A549 treated with GW870086 at 1 μM for 4 hours (cell line): ENCODE results near the gene MAIP1. TPM values are rescaled to one million over a fixed set of nuclear protein-coding genes. Genes with fewer than 3 reads are reported as not detected.

Experiments used
- total RNA-seq: library from RNA; stranded (reverse); fragments of 200-300 nt; extraction: Qiagen RNA extraction; gene quantifications from 5 replicates; pipeline ENCODE4 v1.2.3, GENCODE V29; 2022; ENCODE audit warnings: low read depth

MAIP1 gene, protein sequence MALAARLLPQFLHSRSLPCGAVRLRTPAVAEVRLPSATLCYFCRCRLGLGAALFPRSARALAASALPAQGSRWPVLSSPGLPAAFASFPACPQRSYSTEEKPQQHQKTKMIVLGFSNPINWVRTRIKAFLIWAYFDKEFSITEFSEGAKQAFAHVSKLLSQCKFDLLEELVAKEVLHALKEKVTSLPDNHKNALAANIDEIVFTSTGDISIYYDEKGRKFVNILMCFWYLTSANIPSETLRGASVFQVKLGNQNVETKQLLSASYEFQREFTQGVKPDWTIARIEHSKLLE
- total RNA-seq: 36.8 to 43.3 TPM (median 39.7 TPM) in 5 replicates

DNA sequence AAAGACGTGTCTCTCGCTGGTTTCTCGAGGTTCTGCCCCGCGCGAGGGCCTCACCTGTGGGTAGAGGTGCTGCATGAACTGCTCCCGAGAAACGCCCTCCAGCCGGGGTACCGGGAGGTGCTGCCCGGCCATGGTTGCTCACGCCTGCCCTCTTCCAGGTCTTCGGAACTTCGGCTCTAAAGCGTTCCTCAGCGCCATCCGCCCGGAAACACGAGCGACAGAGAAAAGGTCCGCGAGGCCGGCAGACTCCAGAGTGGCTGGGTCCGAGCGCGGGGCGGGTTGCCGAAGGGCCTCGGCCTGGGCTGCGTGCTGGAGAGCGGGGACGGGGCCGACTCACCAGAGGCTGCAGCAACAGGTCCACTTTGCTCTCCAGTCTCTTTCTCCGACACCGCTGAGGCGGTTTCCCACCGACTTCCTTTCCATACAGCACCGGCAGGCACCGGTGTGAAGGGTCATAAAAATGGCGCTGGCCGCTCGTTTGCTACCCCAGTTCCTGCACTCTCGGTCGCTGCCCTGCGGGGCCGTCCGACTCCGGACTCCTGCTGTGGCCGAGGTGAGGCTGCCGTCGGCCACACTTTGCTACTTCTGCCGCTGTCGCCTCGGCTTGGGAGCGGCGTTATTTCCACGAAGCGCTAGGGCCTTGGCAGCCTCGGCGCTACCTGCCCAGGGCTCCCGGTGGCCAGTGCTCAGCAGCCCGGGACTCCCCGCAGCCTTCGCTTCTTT is at the start of gene MAIP1, which contains the start of gene TYW5:
Gene MAIP1 (plus strand): TSS at position 244 of the 723 bp plus-strand sequence. CDS start 217 bp downstream, at position 461.
Gene TYW5 (minus strand): TSS at position 153 of the 723 bp plus-strand sequence. CDS start 21 bp downstream, at position 132.

DNA sequence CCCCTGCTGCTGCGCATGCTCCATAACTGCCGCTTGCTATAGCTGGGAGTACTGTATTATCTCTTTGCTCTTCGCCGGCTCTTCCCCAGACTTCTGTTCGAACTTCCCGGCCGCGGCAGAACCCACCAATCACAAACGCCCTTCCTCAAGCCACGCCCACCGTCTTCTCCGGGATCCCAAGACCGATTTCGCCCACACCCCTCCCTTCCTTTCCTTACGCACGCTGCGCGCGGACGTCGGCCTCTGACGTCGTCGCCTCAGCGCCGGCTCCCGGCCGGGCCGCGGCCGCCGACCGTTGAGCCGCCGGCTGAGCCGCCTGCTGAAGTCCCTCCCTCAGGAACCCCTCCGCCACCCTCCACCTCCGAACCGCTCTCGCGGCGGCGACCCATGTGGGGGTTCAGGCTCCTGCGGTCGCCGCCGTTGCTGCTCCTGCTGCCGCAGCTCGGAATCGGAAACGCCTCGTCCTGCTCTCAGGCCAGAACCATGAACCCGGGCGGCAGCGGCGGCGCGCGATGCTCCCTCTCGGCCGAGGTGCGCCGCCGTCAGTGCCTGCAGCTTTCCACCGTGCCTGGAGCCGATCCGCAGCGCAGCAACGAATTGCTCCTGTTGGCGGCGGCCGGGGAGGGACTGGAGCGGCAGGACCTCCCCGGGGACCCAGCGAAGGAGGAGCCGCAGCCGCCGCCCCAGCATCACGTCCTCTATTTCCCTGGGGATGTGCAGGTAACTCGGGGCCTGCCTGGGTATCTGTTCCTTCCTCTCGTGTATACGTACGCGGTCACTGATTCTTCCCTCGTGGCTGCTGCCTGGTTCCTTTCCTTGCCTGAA is 44.1 kb upstream of the MAIP1 start, which contains the start of gene C2orf69:
Gene C2orf69 (plus strand): TSS at position 242 of the 825 bp plus-strand sequence. CDS start 146 bp downstream, at position 388.

Other genes starting within 250 kb of the MAIP1 start
- 2.0 to 3.4 TPM (median 2.7 TPM) in 5 replicates for gene FTCDNL1, start 104.4 kb upstream of the MAIP1 start, total RNA-seq
- gene C2orf69, start 44.3 kb upstream of the MAIP1 start, total RNA-seq: 5.1 to 9.5 TPM (median 7.4 TPM) in 5 replicates
- 7.1 to 8.3 TPM (median 7.5 TPM) in 5 replicates for gene TYW5, start 91 bp upstream of the MAIP1 start, total RNA-seq